Measurements from ENCODE around the gene ISL1.
A peak's percentile ranks its signal among the peaks of the same experiment; 100 is the strongest.

ISL1 gene

GRCh38 chr5:51375084-51375483, 8.2 kb upstream of the ISL1 start:
- no peak for DNase-seq (ENCODE audit: low read depth, low spot score)
- Histone ChIP-seq H3K4me1 (ENCODE audit: insufficient read depth, insufficient read length) (no peaks in the 10 kb centered on the region), H3K9ac (ENCODE audit: insufficient read length, low read depth) (no peak overlapping the region), H3K27me3 (ENCODE audit: insufficient read depth, insufficient read length) (peaks cover 52% of the 10 kb centered on the region), H3K4me3 (ENCODE audit: insufficient read length, low read depth) (no peak overlapping the region), H3K36me3 (ENCODE audit: insufficient read depth, insufficient read length, low read length) (no peaks in the 10 kb centered on the region), H3K9me3 (ENCODE audit: insufficient read depth, low read length) (no peaks in the 10 kb centered on the region)
- TF ChIP-seq YY1 (IDR thresholded peaks at IDR 0.05; ENCODE audit: insufficient read depth, insufficient read length), result no peak
- no peak for TF ChIP-seq ZNF274 (IDR thresholded peaks at IDR 0.05; ENCODE audit: low read depth, low read length)
- no peak for TF ChIP-seq SUZ12 (IDR thresholded peaks at IDR 0.05; ENCODE audit: extremely low read depth, insufficient read depth, insufficient read length)

- no peak for DNase-seq (ENCODE audit: low read depth, low spot score)
- TF ChIP-seq SUZ12 (IDR thresholded peaks at IDR 0.05; ENCODE audit: extremely low read depth, insufficient read depth, insufficient read length) (no peak), YY1 (IDR thresholded peaks at IDR 0.05; ENCODE audit: insufficient read depth, insufficient read length) (no peak), ZNF274 (IDR thresholded peaks at IDR 0.05; ENCODE audit: low read depth, low read length) (no peak)
- H3K9ac ChIP-seq (ENCODE audit: insufficient read length, low read depth), result no peak overlapping the region
- no peak overlapping the region for H3K4me3 ChIP-seq (ENCODE audit: insufficient read length, low read depth)
- H3K4me1 ChIP-seq (ENCODE audit: insufficient read depth, insufficient read length), result no peaks in the 10 kb centered on the region
- H3K27me3 ChIP-seq (ENCODE audit: insufficient read depth, insufficient read length), result peaks cover 66% of the 10 kb centered on the region
- H3K9me3 ChIP-seq (ENCODE audit: insufficient read depth, low read length), result no peaks in the 10 kb centered on the region
- no peaks in the 10 kb centered on the region for H3K36me3 ChIP-seq (ENCODE audit: insufficient read depth, insufficient read length, low read length)
Measured at GRCh38 chr5:51376509-51376908, 6.7 kb upstream of the ISL1 start.

DNA sequence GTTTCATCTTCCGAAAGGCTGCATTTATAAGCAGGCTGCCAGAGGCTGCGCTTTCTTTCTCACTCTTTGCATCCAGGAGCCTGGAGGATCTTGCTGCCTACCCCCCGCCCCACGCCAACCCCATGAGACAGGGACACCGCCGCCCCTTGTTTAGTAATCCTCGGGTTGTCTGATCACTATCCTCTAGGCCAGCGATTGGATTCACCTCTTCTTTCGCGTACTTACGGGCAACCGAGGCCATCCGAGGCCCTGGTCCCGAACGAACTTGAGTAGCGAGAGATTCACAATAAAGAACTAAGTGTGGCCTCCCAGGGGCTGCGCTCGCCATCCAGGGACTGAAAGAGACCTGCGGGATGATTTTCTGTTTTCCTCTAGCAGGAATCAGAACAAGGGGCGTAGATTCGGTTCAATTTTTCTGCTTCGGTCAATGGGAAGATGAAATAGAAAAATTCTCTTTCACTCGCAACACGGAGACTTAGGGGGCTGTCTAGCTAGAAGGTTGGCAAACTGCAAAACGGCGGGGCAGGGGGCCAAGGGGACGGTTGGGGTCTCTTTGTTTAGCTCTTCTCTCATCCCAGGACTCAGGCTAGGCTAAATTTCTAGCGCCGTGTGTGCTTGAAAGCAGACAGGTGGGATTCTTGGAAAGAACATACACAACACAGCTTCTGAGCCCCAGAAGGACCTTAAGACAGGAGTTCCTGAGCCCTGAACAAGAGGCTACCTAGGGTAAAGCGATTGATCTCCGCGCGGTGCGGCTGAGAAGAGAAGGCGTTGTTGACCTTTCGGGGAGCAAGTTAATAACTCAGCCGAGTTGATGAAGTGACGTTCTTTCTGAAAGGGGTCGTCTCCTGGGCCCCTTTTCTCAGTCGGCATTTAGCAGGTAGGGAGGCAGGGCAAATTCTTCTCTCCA, 5.8 kb upstream of the ISL1 start:
- Histone ChIP-seq H3K4me1 (ENCODE audit: insufficient read depth, insufficient read length) (no peaks in the 10 kb centered on the region), H3K36me3 (ENCODE audit: insufficient read depth, insufficient read length, low read length) (no peaks in the 10 kb centered on the region), H3K27me3 (ENCODE audit: insufficient read depth, insufficient read length) (peaks cover 75% of the 10 kb centered on the region), H3K4me3 (ENCODE audit: insufficient read length, low read depth) (peak overlapping the region; percentile 12), H3K9ac (ENCODE audit: insufficient read length, low read depth) (no peak overlapping the region), H3K9me3 (ENCODE audit: insufficient read depth, low read length) (no peaks in the 10 kb centered on the region)
- no peak for DNase-seq (ENCODE audit: low read depth, low spot score)
- TF ChIP-seq SUZ12 (IDR thresholded peaks at IDR 0.05; ENCODE audit: extremely low read depth, insufficient read depth, insufficient read length), result no peak
- TF ChIP-seq ZNF274 (IDR thresholded peaks at IDR 0.05; ENCODE audit: low read depth, low read length), result no peak
- TF ChIP-seq YY1 (IDR thresholded peaks at IDR 0.05; ENCODE audit: insufficient read depth, insufficient read length), result no peak

GRCh38 chr5:51378061-51378409, 5.2 kb upstream of the ISL1 start:
- Histone ChIP-seq H3K36me3 (ENCODE audit: insufficient read depth, insufficient read length, low read length) (no peaks in the 10 kb centered on the region), H3K9me3 (ENCODE audit: insufficient read depth, low read length) (no peaks in the 10 kb centered on the region), H3K9ac (ENCODE audit: insufficient read length, low read depth) (no peak overlapping the region), H3K4me1 (ENCODE audit: insufficient read depth, insufficient read length) (no peaks in the 10 kb centered on the region), H3K27me3 (ENCODE audit: insufficient read depth, insufficient read length) (peaks cover 81% of the 10 kb centered on the region), H3K4me3 (ENCODE audit: insufficient read length, low read depth) (no peak overlapping the region)
- no peak for DNase-seq (ENCODE audit: low read depth, low spot score)
- TF ChIP-seq YY1 (IDR thresholded peaks at IDR 0.05; ENCODE audit: insufficient read depth, insufficient read length), result no peak
- no peak for TF ChIP-seq ZNF274 (IDR thresholded peaks at IDR 0.05; ENCODE audit: low read depth, low read length)
- TF ChIP-seq SUZ12 (IDR thresholded peaks at IDR 0.05; ENCODE audit: extremely low read depth, insufficient read depth, insufficient read length), result no peak

GRCh38 chr5:51378448-51379330, 4.6 kb upstream of the ISL1 start:
- Histone ChIP-seq H3K9me3 (ENCODE audit: insufficient read depth, low read length) (no peaks in the 10 kb centered on the region), H3K9ac (ENCODE audit: insufficient read length, low read depth) (peak overlapping the region; percentile 3), H3K4me1 (ENCODE audit: insufficient read depth, insufficient read length) (no peaks in the 10 kb centered on the region), H3K36me3 (ENCODE audit: insufficient read depth, insufficient read length, low read length) (no peaks in the 10 kb centered on the region), H3K27me3 (ENCODE audit: insufficient read depth, insufficient read length) (peaks cover 86% of the 10 kb centered on the region), H3K4me3 (ENCODE audit: insufficient read length, low read depth) (peak overlapping the region; percentile 32)
- DNase-seq (ENCODE audit: low read depth, low spot score), result no peak
- no peak for TF ChIP-seq ZNF274 (IDR thresholded peaks at IDR 0.05; ENCODE audit: low read depth, low read length)
- TF ChIP-seq YY1 (IDR thresholded peaks at IDR 0.05; ENCODE audit: insufficient read depth, insufficient read length), result no peak
- no peak for TF ChIP-seq SUZ12 (IDR thresholded peaks at IDR 0.05; ENCODE audit: extremely low read depth, insufficient read depth, insufficient read length)

GRCh38 chr5:51379331-51379700, 3.9 kb upstream of the ISL1 start:
- DNase-seq (ENCODE audit: low read depth, low spot score), result no peak
- Histone ChIP-seq H3K9ac (ENCODE audit: insufficient read length, low read depth) (peak overlapping the region; percentile 3), H3K27me3 (ENCODE audit: insufficient read depth, insufficient read length) (peaks cover 92% of the 10 kb centered on the region), H3K4me1 (ENCODE audit: insufficient read depth, insufficient read length) (no peaks in the 10 kb centered on the region), H3K4me3 (ENCODE audit: insufficient read length, low read depth) (no peak overlapping the region), H3K36me3 (ENCODE audit: insufficient read depth, insufficient read length, low read length) (no peaks in the 10 kb centered on the region), H3K9me3 (ENCODE audit: insufficient read depth, low read length) (no peaks in the 10 kb centered on the region)
- TF ChIP-seq SUZ12 (IDR thresholded peaks at IDR 0.05; ENCODE audit: extremely low read depth, insufficient read depth, insufficient read length) (no peak), YY1 (IDR thresholded peaks at IDR 0.05; ENCODE audit: insufficient read depth, insufficient read length) (no peak), ZNF274 (IDR thresholded peaks at IDR 0.05; ENCODE audit: low read depth, low read length) (no peak)
